Measurements from ENCODE around the gene AAK1. TPM values are rescaled to one million over a fixed set of nuclear protein-coding genes. Genes with fewer than 3 reads are reported as not detected.
"Not testable (repeated sequence)": the region's sequence is repeated elsewhere in the genome, so short reads cannot be mapped to it uniquely, and the experiment has no call there.

Gene AAK1
- total RNA-seq, 2 donors from 2014 or later = 70.7 to 77.3 TPM

GRCh38 chr2:69453475-69454129, 189.9 kb downstream of the AAK1 start:
- H3K4me1 ChIP-seq (replicated peaks) = peaks cover 5% of the 10 kb centered on the region
- no peaks in the 10 kb centered on the region for H3K27me3 ChIP-seq (replicated peaks; ENCODE audit: insufficient read depth)
- H3K4me3 ChIP-seq = no peak overlapping the region
- DNase-seq (ENCODE audit: low spot score) = no peak
- TF ChIP-seq POLR2AphosphoS5 (IDR thresholded peaks at IDR 0.05) = no peak
- TF ChIP-seq CTCF (IDR thresholded peaks at IDR 0.05) = no peak
- TF ChIP-seq POLR2A (IDR thresholded peaks at IDR 0.05) = no peak
- intact Hi-C loops (cut with DNase I) = no loop called here
- no peak overlapping the region for H3K27ac ChIP-seq
- WGBS = 91% methylated on average over 4 of the region's 4 CpGs
- no peaks in the 10 kb centered on the region for H3K36me3 ChIP-seq
- H3K9me3 ChIP-seq = no peaks in the 10 kb centered on the region

DNA sequence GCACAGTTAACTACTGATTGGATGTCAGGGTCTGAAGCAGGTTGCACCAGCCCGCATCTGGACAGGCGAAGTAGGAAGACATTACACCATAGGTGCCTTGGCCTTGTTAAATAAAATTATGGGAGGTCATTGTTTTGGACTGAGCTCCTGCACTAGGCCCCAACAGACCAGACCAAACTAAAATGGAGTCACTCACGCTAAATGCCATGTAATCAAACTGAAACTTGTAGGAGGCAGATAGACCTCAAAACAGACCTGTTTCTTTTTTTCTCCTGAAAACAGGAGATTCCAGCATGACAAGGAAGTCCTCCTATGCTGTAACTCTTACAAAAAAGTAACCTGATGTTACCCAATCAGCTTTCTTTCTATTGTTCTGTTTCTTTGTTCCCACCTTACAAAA, 190.9 kb downstream of the AAK1 start:
- Histone ChIP-seq H3K4me3 (no peak overlapping the region), H3K27me3 (replicated peaks; ENCODE audit: insufficient read depth) (no peaks in the 10 kb centered on the region), H3K27ac (no peak overlapping the region), H3K36me3 (no peaks in the 10 kb centered on the region), H3K4me1 (replicated peaks) (peaks cover 3% of the 10 kb centered on the region), H3K9me3 (no peaks in the 10 kb centered on the region)
- intact Hi-C loops (cut with DNase I) = no loop called here
- TF ChIP-seq CTCF (IDR thresholded peaks at IDR 0.05) (no peak), POLR2A (IDR thresholded peaks at IDR 0.05) (no peak)
- WGBS = 95% methylated on average over 3 of the region's 3 CpGs
- no peak for DNase-seq (ENCODE audit: low spot score)

DNA sequence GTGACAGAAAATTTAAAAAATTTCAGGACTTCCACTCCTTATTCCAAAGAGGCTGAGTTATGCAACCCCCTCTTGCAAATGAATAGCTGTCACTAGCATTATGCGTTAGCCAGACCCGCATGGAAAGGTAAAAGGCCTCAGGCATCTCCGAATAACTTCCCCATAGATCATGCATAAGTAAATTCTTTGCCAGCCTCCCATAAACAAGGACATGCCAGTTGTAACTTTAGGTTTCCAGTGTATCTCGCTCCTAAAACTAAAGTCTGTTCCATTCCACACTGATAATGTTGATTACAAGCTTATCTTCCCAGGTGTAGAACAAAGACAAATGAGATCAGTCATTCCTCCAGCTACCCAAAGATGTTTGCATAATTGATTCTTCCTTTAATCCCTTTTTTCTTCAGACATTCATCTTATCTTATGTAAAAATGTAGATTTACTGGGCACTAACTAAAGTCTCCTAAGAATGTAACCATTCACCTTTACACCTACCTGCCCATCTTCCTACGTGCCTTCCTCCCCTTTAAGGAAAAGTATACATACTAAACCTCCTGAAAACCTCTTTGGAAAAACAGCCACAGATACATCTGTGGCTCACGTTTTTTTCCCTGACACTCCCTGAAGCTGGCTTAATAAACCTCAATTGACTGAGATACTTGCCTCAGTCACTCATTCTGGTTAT, 192.7 kb downstream of the AAK1 start:
- no peak for TF ChIP-seq POLR2A (IDR thresholded peaks at IDR 0.05)
- no peak for TF ChIP-seq POLR2AphosphoS5 (IDR thresholded peaks at IDR 0.05)
- no peak for TF ChIP-seq CTCF (IDR thresholded peaks at IDR 0.05)
- DNase-seq (ENCODE audit: low spot score) = no peak

DNA sequence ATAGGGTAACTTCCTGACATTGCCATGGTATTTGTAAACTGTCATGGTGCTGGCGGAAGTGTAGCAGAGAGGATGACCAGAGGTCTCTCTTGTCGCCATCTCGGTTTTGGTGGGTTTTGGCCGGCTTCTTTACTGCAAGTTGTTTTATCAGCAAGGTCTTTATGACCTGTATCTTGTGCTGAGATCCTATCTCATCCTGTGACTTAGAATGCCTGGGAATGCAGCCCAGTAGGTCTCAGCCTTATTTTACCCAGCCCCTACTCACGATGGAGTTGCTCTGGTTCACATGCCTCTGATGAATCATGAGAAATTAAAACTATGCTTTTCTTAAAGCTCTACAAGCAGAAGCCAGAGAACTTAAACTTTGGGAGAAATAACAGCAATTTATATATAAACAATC, 193.6 kb downstream of the AAK1 start:
- H3K4me3 ChIP-seq = no peak overlapping the region
- H3K9me3 ChIP-seq = no peaks in the 10 kb centered on the region
- no peak overlapping the region for H3K27ac ChIP-seq
- H3K27me3 ChIP-seq (replicated peaks; ENCODE audit: insufficient read depth) = no peaks in the 10 kb centered on the region
- TF ChIP-seq POLR2AphosphoS5 (IDR thresholded peaks at IDR 0.05) (no peak), CTCF (IDR thresholded peaks at IDR 0.05) (no peak), POLR2A (IDR thresholded peaks at IDR 0.05) (no peak)
- H3K4me1 ChIP-seq (replicated peaks) = no peaks in the 10 kb centered on the region
- H3K36me3 ChIP-seq = no peaks in the 10 kb centered on the region
- DNase-seq (ENCODE audit: low spot score) = no peak
- intact Hi-C loops (cut with DNase I) = no loop called here
- 71% methylated on average over 5 of the region's 5 CpGs for WGBS

More for the DNA sequence above, 192.7 kb downstream of the AAK1 start:
- Histone ChIP-seq H3K4me3 (no peak overlapping the region), H3K9me3 (no peaks in the 10 kb centered on the region), H3K4me1 (replicated peaks) (no peaks in the 10 kb centered on the region), H3K27ac (no peak overlapping the region), H3K36me3 (no peaks in the 10 kb centered on the region), H3K27me3 (replicated peaks; ENCODE audit: insufficient read depth) (no peaks in the 10 kb centered on the region)
- 83% methylated on average over 6 of the region's 6 CpGs for WGBS
- intact Hi-C loops (cut with DNase I) = no loop called here

- H3K9me3 ChIP-seq; H3K4me1 ChIP-seq (replicated peaks); H3K27me3 ChIP-seq (replicated peaks; ENCODE audit: insufficient read depth); intact Hi-C loops (cut with DNase I); DNase-seq (ENCODE audit: low spot score); H3K27ac ChIP-seq; H3K36me3 ChIP-seq; H3K4me3 ChIP-seq: not testable (repeated sequence)
- 43% methylated on average over 3 of the region's 3 CpGs for WGBS
These were observed 199.9 kb downstream of the AAK1 start for GRCh38 chr2:69443673-69444072.

DNA sequence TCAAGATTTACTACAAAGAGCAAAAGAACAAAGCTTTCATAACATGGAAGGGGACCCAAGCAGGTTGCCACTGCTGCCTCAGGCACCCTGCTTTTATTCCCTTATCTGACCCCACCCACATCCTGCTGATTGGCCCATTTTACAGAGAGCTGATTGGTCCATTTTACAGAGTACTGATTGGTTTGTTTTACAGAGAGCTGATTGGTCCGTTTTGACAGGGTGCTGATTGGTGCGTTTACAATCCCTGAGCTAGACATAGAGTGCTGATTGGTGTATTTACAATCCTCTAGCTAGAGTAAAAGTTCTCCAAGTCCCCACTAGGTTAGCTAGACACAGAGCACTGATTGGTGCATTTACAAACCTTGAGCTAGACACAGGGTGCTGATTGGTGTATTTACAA, 204.0 kb downstream of the AAK1 start:
- not testable (repeated sequence) for H3K36me3 ChIP-seq; H3K4me3 ChIP-seq; H3K4me1 ChIP-seq (replicated peaks); DNase-seq (ENCODE audit: low spot score); H3K27ac ChIP-seq; H3K27me3 ChIP-seq (replicated peaks; ENCODE audit: insufficient read depth); H3K9me3 ChIP-seq
- intact Hi-C loops (cut with DNase I) = loop anchor here (5.0 kb wide), 1 partner anchor 52 kb away; the partner anchor contains the start of gene GFPT1
- WGBS = 97% methylated on average over 2 of the region's 2 CpGs

Measured in prostate gland (tissue), 2 donors.